ENCODE results near the gene NINJ1. TPM values are rescaled to one million over a fixed set of nuclear protein-coding genes. Genes with fewer than 3 reads are reported as not detected.

NINJ1 gene
- 10 to 100 TPM; 29.5 to 67.7 (median 38.5) TPM for total RNA-seq

DNA sequence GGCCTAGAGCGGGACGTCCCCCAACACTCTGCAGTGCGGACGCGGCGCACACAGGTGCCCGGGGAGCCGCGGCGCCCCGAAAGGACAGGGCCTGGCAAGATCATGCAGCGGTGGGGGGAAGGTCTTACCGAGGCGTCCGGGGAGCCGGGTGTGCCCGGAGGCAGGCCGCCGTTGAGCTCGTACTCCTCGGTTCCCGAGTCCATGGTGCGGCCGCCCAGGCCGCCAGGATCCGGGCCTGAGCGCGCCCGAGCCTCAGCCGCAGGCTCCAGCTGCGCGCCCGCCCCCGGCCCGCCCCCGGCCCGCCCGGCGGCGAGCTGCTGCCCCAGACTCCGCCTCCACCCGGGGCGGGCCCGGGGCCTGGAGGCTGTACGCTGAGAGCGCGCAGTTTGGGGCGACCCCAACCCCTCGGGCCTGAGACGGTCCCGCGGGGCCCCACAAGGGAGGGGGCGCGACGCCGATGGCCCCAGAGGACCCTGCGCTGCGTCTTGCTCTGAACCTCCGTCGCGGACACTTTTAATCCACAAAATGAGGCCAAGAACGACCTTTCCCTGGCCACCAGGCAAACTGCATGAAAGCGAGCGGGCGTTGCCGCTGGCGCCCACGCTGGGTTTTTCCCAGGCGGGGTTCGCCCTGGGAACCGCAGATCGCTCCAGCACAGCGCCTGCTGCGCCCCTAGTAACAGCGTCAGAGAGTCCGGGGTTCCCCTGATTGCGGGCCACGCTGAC lies at the start of gene NINJ1:
TSS of gene NINJ1 (minus strand) at position 237 of the 725 bp plus-strand sequence. CDS start at position 203, 34 bp downstream.
- Histone ChIP-seq H3K36me3 (no peaks in the 10 kb centered on the region), H3K27ac (peak within 1 kb of the TSS; percentile 95 to 100 (median 96)), H3K9me3 (no peaks in the 10 kb centered on the region), H3K27me3 (no peaks in the 10 kb centered on the region), H3K4me3 (peak within 1 kb of the TSS; percentile 66 to 77 (median 72)), H3K4me1 (peaks cover 43 to 61% (median 53%) of the 10 kb centered on the region in 4 donors)
- in situ Hi-C loops (cut with MboI; ENCODE audit: low pct_ligation_motif_present in 1 of 4, low pct_unique_long_range_greater_than_20kb in 1 of 4, low sequenced_read_pairs in 3 of 4) = no loop called here
- DNase-seq = peak; percentile 79
- 0% methylated on average over 7 of the region's 78 CpGs; no CpG with 5 or more reads in 1 of the 2 donors for WGBS, 2 donors (ENCODE audit: low coverage in 1 of 2)
- intact Hi-C loops (cut with DNase I; ENCODE audit: low total_unique reads) = no loop called here
- TF ChIP-seq EP300 (IDR thresholded peaks at IDR 0.05; ENCODE audit: low read depth) (no peak), POLR2AphosphoS5 (IDR thresholded peaks at IDR 0.05) (peak; percentile 82 to 89 (median 85)), POLR2A (IDR thresholded peaks at IDR 0.05) (peak; percentile 90)
- TF ChIP-seq, protein P1, sequence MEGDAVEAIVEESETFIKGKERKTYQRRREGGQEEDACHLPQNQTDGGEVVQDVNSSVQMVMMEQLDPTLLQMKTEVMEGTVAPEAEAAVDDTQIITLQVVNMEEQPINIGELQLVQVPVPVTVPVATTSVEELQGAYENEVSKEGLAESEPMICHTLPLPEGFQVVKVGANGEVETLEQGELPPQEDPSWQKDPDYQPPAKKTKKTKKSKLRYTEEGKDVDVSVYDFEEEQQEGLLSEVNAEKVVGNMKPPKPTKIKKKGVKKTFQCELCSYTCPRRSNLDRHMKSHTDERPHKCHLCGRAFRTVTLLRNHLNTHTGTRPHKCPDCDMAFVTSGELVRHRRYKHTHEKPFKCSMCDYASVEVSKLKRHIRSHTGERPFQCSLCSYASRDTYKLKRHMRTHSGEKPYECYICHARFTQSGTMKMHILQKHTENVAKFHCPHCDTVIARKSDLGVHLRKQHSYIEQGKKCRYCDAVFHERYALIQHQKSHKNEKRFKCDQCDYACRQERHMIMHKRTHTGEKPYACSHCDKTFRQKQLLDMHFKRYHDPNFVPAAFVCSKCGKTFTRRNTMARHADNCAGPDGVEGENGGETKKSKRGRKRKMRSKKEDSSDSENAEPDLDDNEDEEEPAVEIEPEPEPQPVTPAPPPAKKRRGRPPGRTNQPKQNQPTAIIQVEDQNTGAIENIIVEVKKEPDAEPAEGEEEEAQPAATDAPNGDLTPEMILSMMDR (IDR thresholded peaks at IDR 0.05) = peak in 1 of 5 experiments; percentile 37

DNA sequence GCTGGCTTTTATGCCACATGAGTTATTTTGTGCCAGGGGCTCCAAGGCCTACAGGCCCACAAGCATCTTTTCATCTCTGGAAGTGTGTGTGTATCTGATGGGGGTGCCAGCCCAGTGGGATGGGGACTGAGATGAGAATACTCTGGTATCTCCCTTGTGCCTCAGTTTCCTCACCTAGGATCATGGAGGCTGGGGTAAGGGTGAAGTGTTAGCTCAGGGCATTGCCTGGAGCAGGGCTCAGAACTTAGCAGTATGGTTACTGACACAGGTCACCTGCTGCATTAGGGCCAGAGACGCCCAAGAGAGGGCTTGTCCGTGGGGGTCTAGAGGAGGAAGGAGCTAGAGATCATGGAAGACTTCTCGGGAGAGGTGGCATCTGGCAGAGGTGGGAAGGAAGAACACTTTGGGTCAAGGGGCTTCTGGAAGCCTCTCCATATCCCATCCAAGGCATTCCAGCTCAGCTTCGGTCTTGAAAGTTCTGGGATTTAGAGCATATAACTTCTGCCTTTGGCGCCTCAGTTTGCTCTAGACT lies 49.1 kb upstream of the NINJ1 start:
- Histone ChIP-seq H3K27me3 (peaks cover 16% of the 10 kb centered on the region), H3K36me3 (no peaks in the 10 kb centered on the region), H3K9me3 (no peaks in the 10 kb centered on the region), H3K27ac (peak overlapping the region in 3 of 4 donors; percentile 14 to 90 (median 86)), H3K4me3 (peak overlapping the region in 3 of 4 donors; percentile 53 to 84 (median 84)), H3K4me1 (peaks cover 18 to 46% (median 31%) of the 10 kb centered on the region in 4 donors)
- in situ Hi-C loops (cut with MboI; ENCODE audit: low pct_ligation_motif_present in 1 of 4, low pct_unique_long_range_greater_than_20kb in 1 of 4, low sequenced_read_pairs in 3 of 4) (no loop called here), intact Hi-C loops (cut with DNase I; ENCODE audit: low total_unique reads) (no loop called here)
- WGBS, 2 donors (ENCODE audit: low coverage in 1 of 2) = 74% methylated on average over 5 of the region's 5 CpGs; no CpG with 5 or more reads in 1 of the 2 donors
- TF ChIP-seq POLR2AphosphoS5 (IDR thresholded peaks at IDR 0.05) (no peak), EP300 (IDR thresholded peaks at IDR 0.05; ENCODE audit: low read depth) (no peak), POLR2A (IDR thresholded peaks at IDR 0.05) (no peak)
- TF ChIP-seq, protein P1 (IDR thresholded peaks at IDR 0.05) = no peak
- no peak for DNase-seq

- intact Hi-C loops (cut with DNase I; ENCODE audit: low total_unique reads) = no loop called here
- Histone ChIP-seq H3K27ac (no peak overlapping the region), H3K36me3 (no peaks in the 10 kb centered on the region), H3K9me3 (no peaks in the 10 kb centered on the region), H3K27me3 (peaks cover 16% of the 10 kb centered on the region), H3K4me1 (peaks cover 17 to 40% (median 25%) of the 10 kb centered on the region in 4 donors), H3K4me3 (no peak overlapping the region)
- TF ChIP-seq, protein P1 (IDR thresholded peaks at IDR 0.05) = no peak
- no peak for TF ChIP-seq EP300 (IDR thresholded peaks at IDR 0.05; ENCODE audit: low read depth)
- no peak for TF ChIP-seq POLR2AphosphoS5 (IDR thresholded peaks at IDR 0.05)
- no peak for TF ChIP-seq POLR2A (IDR thresholded peaks at IDR 0.05)
- DNase-seq = peak; percentile 63
- 47% methylated on average over 6 of the region's 6 CpGs; no CpG with 5 or more reads in 1 of the 2 donors for WGBS, 2 donors (ENCODE audit: low coverage in 1 of 2)
- in situ Hi-C loops (cut with MboI; ENCODE audit: low pct_ligation_motif_present in 1 of 4, low pct_unique_long_range_greater_than_20kb in 1 of 4, low sequenced_read_pairs in 3 of 4) = no loop called here
Measured at GRCh38 chr9:93182572-93182971, 48.5 kb upstream of the NINJ1 start.

GRCh38 chr9:93181672-93182435 lies 47.8 kb upstream of the NINJ1 start:
- DNase-seq = no peak
- H3K4me3 ChIP-seq = no peak overlapping the region
- intact Hi-C loops (cut with DNase I; ENCODE audit: low total_unique reads) = no loop called here
- H3K27ac ChIP-seq = no peak overlapping the region
- H3K36me3 ChIP-seq = no peaks in the 10 kb centered on the region
- TF ChIP-seq, protein P1 (IDR thresholded peaks at IDR 0.05) = no peak
- no peak for TF ChIP-seq POLR2A (IDR thresholded peaks at IDR 0.05)
- TF ChIP-seq EP300 (IDR thresholded peaks at IDR 0.05; ENCODE audit: low read depth) = no peak
- TF ChIP-seq POLR2AphosphoS5 (IDR thresholded peaks at IDR 0.05) = no peak
- H3K4me1 ChIP-seq = peaks cover 12 to 33% (median 17%) of the 10 kb centered on the region in 4 donors
- WGBS, 2 donors (ENCODE audit: low coverage in 1 of 2) = 76% methylated on average over 5 of the region's 5 CpGs; no CpG with 5 or more reads in 1 of the 2 donors
- no peaks in the 10 kb centered on the region for H3K9me3 ChIP-seq
- H3K27me3 ChIP-seq = peaks cover 16% of the 10 kb centered on the region
- in situ Hi-C loops (cut with MboI; ENCODE audit: low pct_ligation_motif_present in 1 of 4, low pct_unique_long_range_greater_than_20kb in 1 of 4, low sequenced_read_pairs in 3 of 4) = no loop called here
